WTC11 (cell line): ENCODE measurements around the gene RBM19.

Source experiments
- CREM ChIP-seq: sonication (generic); formaldehyde crosslinking; IDR thresholded peaks from 2 replicates; pipeline ENCODE4 v1.8.1; 2022; ENCODE audit warnings: mild to moderate bottlenecking, missing genetic modification reagents, moderate library complexity
- TEAD4 ChIP-seq: sonication (generic); formaldehyde crosslinking; IDR thresholded peaks from 2 replicates; pipeline ENCODE4 v1.8.0; 2022; ENCODE audit warnings: mild to moderate bottlenecking, missing genetic modification reagents
- TF ChIP-seq, protein P1 (sequence below): sonication (generic); formaldehyde crosslinking; IDR thresholded peaks from 2 replicates; pipeline ENCODE4 v1.8.1; 2023; ENCODE audit warnings: mild to moderate bottlenecking, missing genetic modification reagents, borderline replicate concordance
- TF ChIP-seq, protein P2 (sequence below): sonication (generic); formaldehyde crosslinking; IDR thresholded peaks from 2 replicates; pipeline ENCODE4 v1.8.1; 2022; ENCODE audit warnings: low read depth, mild to moderate bottlenecking, moderate library complexity, missing genetic modification reagents, borderline replicate concordance
- TF ChIP-seq, protein P3 (sequence below): fragments of 200-600 bp; IDR thresholded peaks from 2 replicates; pipeline ENCODE4 v1.8.0; 2022; ENCODE audit warnings: antibody characterized with exemption

DNA sequence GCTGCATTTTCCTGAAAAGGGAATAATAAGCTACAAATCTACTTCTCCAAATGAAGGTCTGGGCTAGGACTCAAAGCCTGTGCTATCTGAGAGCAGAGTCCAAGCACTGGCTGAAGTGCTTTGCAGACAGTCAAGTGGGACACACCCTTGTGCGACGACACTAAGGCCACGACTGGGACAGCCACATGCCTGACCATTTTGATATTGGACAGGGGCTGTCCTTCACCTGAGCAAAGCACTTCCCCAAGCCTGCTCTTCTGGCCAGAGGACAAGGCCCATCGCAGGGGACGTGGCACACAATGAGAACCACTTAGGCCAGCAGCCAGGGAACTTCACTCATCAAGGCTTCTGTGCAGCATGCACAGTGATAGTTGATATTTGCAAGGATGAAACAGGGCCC lies 71.4 kb downstream of the RBM19 start:
- no peak for TF ChIP-seq CREM
- TF ChIP-seq, protein P1, sequence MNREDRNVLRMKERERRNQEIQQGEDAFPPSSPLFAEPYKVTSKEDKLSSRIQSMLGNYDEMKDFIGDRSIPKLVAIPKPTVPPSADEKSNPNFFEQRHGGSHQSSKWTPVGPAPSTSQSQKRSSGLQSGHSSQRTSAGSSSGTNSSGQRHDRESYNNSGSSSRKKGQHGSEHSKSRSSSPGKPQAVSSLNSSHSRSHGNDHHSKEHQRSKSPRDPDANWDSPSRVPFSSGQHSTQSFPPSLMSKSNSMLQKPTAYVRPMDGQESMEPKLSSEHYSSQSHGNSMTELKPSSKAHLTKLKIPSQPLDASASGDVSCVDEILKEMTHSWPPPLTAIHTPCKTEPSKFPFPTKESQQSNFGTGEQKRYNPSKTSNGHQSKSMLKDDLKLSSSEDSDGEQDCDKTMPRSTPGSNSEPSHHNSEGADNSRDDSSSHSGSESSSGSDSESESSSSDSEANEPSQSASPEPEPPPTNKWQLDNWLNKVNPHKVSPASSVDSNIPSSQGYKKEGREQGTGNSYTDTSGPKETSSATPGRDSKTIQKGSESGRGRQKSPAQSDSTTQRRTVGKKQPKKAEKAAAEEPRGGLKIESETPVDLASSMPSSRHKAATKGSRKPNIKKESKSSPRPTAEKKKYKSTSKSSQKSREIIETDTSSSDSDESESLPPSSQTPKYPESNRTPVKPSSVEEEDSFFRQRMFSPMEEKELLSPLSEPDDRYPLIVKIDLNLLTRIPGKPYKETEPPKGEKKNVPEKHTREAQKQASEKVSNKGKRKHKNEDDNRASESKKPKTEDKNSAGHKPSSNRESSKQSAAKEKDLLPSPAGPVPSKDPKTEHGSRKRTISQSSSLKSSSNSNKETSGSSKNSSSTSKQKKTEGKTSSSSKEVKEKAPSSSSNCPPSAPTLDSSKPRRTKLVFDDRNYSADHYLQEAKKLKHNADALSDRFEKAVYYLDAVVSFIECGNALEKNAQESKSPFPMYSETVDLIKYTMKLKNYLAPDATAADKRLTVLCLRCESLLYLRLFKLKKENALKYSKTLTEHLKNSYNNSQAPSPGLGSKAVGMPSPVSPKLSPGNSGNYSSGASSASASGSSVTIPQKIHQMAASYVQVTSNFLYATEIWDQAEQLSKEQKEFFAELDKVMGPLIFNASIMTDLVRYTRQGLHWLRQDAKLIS, result no peak
- TF ChIP-seq, protein P2, sequence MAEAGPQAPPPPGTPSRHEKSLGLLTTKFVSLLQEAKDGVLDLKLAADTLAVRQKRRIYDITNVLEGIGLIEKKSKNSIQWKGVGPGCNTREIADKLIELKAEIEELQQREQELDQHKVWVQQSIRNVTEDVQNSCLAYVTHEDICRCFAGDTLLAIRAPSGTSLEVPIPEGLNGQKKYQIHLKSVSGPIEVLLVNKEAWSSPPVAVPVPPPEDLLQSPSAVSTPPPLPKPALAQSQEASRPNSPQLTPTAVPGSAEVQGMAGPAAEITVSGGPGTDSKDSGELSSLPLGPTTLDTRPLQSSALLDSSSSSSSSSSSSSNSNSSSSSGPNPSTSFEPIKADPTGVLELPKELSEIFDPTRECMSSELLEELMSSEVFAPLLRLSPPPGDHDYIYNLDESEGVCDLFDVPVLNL (CRISPR knock-in tag), result no peak
- no peak for TF ChIP-seq TEAD4
- TF ChIP-seq, protein P3, sequence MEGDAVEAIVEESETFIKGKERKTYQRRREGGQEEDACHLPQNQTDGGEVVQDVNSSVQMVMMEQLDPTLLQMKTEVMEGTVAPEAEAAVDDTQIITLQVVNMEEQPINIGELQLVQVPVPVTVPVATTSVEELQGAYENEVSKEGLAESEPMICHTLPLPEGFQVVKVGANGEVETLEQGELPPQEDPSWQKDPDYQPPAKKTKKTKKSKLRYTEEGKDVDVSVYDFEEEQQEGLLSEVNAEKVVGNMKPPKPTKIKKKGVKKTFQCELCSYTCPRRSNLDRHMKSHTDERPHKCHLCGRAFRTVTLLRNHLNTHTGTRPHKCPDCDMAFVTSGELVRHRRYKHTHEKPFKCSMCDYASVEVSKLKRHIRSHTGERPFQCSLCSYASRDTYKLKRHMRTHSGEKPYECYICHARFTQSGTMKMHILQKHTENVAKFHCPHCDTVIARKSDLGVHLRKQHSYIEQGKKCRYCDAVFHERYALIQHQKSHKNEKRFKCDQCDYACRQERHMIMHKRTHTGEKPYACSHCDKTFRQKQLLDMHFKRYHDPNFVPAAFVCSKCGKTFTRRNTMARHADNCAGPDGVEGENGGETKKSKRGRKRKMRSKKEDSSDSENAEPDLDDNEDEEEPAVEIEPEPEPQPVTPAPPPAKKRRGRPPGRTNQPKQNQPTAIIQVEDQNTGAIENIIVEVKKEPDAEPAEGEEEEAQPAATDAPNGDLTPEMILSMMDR, result no peak
